CD4-positive, alpha-beta T cell (primary cell): ENCODE measurements around the gene CAMTA1. TPM values are rescaled to one million over a fixed set of nuclear protein-coding genes. Genes with fewer than 3 reads are reported as not detected.

Experiments used
- ATAC-seq: fragments of 200-7000 bp; cut with Tn5 transposase; one replicate; pipeline ENCODE4 v1.10.0; 2022; ENCODE audit warnings: mild to moderate bottlenecking; ENCODE audit not compliant: poor library complexity
- CTCF ChIA-PET: fragments of 350-600 bp; sonication (Branson Sonifier 250); formaldehyde crosslinking; loops from one replicate; lab custom pipeline; 2021; ENCODE audit warnings: antibody characterized with exemption, inconsistent platforms; lab: Charles Lee
- POLR2A ChIA-PET: fragments of 350-600 bp; sonication (Branson Sonifier 250); formaldehyde crosslinking; loops from one replicate; lab custom pipeline; 2021; ENCODE audit warnings: antibody characterized with exemption, inconsistent platforms; lab: Charles Lee
- DNase-seq, 14 experiments: peaks; one replicate each; pipeline ENCODE4 v3.0.0-alpha.2; 2013 to 2020; ENCODE audit warnings: mixed read lengths in 2 of 14
- H3K27ac ChIP-seq, 2 donors: one replicate each; pipeline versions ENCODE4 v1.5.1 to v1.7.0; 2013; ENCODE audit warnings: low read length in 2 of 2, low read depth in 1 of 2, mild to moderate bottlenecking in 1 of 2
- H3K27me3 ChIP-seq, 2 experiments: 1 replicate in 1 of 2; 2 replicates in 1 of 2; pipeline versions ENCODE4 v1.6.1 to v1.7.0; 2013; ENCODE audit warnings: low read length in 2 of 2, control low read depth in 1 of 2, mild to moderate bottlenecking in 1 of 2, moderate library complexity in 1 of 2; ENCODE audit not compliant: insufficient read depth in 2 of 2, control insufficient read depth in 1 of 2
- H3K36me3 ChIP-seq: one replicate; pipeline ENCODE4 v1.6.1; 2013; ENCODE audit warnings: low read length, control low read depth; ENCODE audit not compliant: insufficient read depth
- H3K4me1 ChIP-seq: one replicate; pipeline ENCODE4 v1.6.1; 2013; ENCODE audit warnings: low read length, control low read depth; ENCODE audit not compliant: insufficient read depth
- H3K4me3 ChIP-seq: one replicate; pipeline ENCODE4 v1.5.1; 2013; ENCODE audit warnings: mild to moderate bottlenecking, low read length, moderate library complexity
- H3K9me3 ChIP-seq, 2 experiments: 1 replicate in 1 of 2; 2 replicates in 1 of 2; pipeline versions ENCODE4 v1.6.1 to v1.7.0; 2013; ENCODE audit warnings: low read length in 2 of 2, mild to moderate bottlenecking in 2 of 2, control low read depth in 1 of 2, moderate library complexity in 1 of 2; ENCODE audit not compliant: control insufficient read depth in 1 of 2, insufficient read depth in 1 of 2
- H3K27ac Mint-ChIP-seq: one replicate; pipeline ENCODE4 v1.8.0; 2020; ENCODE audit warnings: mixed read lengths
- H3K27me3 Mint-ChIP-seq: one replicate; pipeline ENCODE4 v1.8.0; 2021; ENCODE audit warnings: mixed read lengths
- H3K36me3 Mint-ChIP-seq: one replicate; pipeline ENCODE4 v1.8.0; 2021; ENCODE audit warnings: low read depth, mixed read lengths
- H3K4me1 Mint-ChIP-seq: one replicate; pipeline ENCODE4 v1.8.0; 2021; ENCODE audit warnings: low read depth, mixed read lengths
- H3K4me3 Mint-ChIP-seq: one replicate; pipeline ENCODE4 v1.8.0; 2020; ENCODE audit warnings: mild to moderate bottlenecking, mixed read lengths
- H3K9me3 Mint-ChIP-seq: one replicate; pipeline ENCODE4 v1.8.0; 2020; ENCODE audit warnings: mixed read lengths
- intact Hi-C, 2 experiments: fragments of 100-400 bp; cut with DNase I in 1 of 2; cut with micrococcal nuclease in 1 of 2; formaldehyde crosslinking; loops; one replicate each; pipeline versions ENCODE4 v1.15.1 to v1.9.0; 2023 to 2025; cut with DNase I, micrococcal nuclease
- total RNA-seq, 174 experiments: library from RNA in 2 of 174; stranded (reverse) in 2 of 174; gene quantifications; one replicate each; pipeline ENCODE4 v1.2.3 and lab custom pipeline; 2021 to 2026
- TF ChIP-seq, protein P1 (sequence below): fragments of 200-600 bp; IDR thresholded peaks from one replicate; pipeline ENCODE4 v1.8.0; 2022; ENCODE audit warnings: antibody characterized with exemption, mild to moderate bottlenecking

Gene CAMTA1
- total RNA-seq, 2 experiments from 2014 or later = 38.6 to 39.3 TPM

DNA sequence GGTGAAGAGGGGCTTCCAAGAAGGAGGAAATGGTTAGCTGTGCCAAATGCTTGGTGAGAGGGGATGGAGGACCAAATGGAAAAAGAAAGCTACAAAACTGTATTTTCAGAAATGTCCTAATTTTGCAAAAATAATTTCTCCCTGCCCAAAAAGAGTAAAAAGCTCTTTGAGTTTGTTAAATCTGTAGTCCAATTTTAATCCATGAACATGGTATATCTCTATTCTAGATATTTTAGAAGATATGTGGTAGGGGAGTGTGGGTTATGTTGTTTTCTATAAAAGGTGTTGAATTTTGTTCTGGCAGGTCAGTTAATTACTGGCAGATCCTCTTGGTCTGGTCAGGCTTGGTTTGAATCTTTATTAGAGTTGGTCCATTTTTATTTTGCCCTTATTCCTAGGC, 511.7 kb downstream of the CAMTA1 start:
- no peak for DNase-seq
- Mint-ChIP-seq H3K4me1 (no peaks in the 10 kb centered on the region), H3K27ac (no peak overlapping the region), H3K9me3 (no peaks in the 10 kb centered on the region), H3K27me3 (peaks cover 16% of the 10 kb centered on the region), H3K4me3 (no peak overlapping the region), H3K36me3 (no peaks in the 10 kb centered on the region)
- no peak overlapping the region for H3K27ac ChIP-seq
- ChIA-PET CTCF (no interaction called here), POLR2A (no interaction called here)
- H3K4me3 ChIP-seq = no peak overlapping the region
- peaks cover 0 to 2% of the 10 kb centered on the region in 2 experiments for H3K27me3 ChIP-seq
- no peak for ATAC-seq
- peaks cover 0 to 7% of the 10 kb centered on the region in 2 experiments for H3K9me3 ChIP-seq
- H3K4me1 ChIP-seq = no peaks in the 10 kb centered on the region
- intact Hi-C loops = no loop called here
- no peaks in the 10 kb centered on the region for H3K36me3 ChIP-seq
- TF ChIP-seq, protein P1, sequence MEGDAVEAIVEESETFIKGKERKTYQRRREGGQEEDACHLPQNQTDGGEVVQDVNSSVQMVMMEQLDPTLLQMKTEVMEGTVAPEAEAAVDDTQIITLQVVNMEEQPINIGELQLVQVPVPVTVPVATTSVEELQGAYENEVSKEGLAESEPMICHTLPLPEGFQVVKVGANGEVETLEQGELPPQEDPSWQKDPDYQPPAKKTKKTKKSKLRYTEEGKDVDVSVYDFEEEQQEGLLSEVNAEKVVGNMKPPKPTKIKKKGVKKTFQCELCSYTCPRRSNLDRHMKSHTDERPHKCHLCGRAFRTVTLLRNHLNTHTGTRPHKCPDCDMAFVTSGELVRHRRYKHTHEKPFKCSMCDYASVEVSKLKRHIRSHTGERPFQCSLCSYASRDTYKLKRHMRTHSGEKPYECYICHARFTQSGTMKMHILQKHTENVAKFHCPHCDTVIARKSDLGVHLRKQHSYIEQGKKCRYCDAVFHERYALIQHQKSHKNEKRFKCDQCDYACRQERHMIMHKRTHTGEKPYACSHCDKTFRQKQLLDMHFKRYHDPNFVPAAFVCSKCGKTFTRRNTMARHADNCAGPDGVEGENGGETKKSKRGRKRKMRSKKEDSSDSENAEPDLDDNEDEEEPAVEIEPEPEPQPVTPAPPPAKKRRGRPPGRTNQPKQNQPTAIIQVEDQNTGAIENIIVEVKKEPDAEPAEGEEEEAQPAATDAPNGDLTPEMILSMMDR = no peak

DNA sequence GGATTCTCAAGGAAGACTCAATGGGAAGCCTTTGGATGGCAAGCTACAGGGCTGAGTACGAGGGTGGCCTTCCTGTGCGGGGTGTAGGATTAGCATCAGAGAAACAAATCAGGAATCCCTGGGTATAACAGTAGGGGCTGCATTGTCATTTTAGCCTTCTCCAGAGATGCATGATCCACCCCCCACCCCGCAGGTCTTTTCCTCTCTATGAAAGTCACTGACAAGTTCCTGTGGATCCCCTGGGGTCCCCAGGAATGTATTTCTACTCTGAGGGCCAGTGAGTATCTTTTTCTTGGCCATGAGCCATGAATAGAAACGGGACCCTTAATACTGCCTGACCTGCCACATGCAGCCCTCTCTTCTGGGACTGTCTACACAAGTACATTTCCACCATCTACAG, 512.9 kb downstream of the CAMTA1 start:
- intact Hi-C loops = no loop called here
- Histone ChIP-seq H3K4me1 (no peaks in the 10 kb centered on the region), H3K27me3 (no peaks in the 10 kb centered on the region), H3K27ac (no peak overlapping the region), H3K9me3 (peaks cover 0 to 7% of the 10 kb centered on the region in 2 experiments), H3K4me3 (no peak overlapping the region), H3K36me3 (no peaks in the 10 kb centered on the region)
- H3K9me3 Mint-ChIP-seq = no peaks in the 10 kb centered on the region
- ATAC-seq (no peak), DNase-seq (no peak)
- H3K36me3 Mint-ChIP-seq = no peaks in the 10 kb centered on the region
- ChIA-PET POLR2A (no interaction called here), CTCF (no interaction called here)
- no peaks in the 10 kb centered on the region for H3K4me1 Mint-ChIP-seq
- H3K27ac Mint-ChIP-seq = no peak overlapping the region
- no peak overlapping the region for H3K4me3 Mint-ChIP-seq
- H3K27me3 Mint-ChIP-seq = peaks cover 16% of the 10 kb centered on the region
- TF ChIP-seq, protein P1 = no peak

DNA sequence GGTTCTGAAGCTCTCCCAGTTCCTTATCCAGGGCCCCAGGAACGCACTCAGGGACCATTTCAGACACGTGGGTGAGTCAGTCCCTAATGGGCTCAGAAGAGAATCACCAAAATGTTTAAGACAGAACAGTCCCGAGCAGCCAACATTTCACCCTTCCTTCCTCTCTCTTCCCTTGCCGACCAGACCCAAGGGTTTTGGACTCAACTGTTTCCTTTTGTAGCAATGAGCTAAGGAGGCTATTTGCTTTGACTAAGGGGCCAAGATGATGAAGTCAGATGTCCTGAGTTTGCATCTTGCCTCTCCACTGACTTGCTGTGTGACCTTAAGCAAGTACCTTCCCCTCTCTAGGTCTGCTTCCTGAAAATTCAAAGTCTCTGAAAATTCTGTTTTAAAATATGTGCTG, 513.5 kb downstream of the CAMTA1 start:
- CTCF ChIA-PET = no interaction called here
- DNase-seq = no peak

More for the DNA sequence above, 513.5 kb downstream of the CAMTA1 start:
- Mint-ChIP-seq H3K4me1 (no peaks in the 10 kb centered on the region), H3K4me3 (no peak overlapping the region), H3K36me3 (no peaks in the 10 kb centered on the region), H3K9me3 (no peaks in the 10 kb centered on the region), H3K27ac (no peak overlapping the region), H3K27me3 (peaks cover 16% of the 10 kb centered on the region)
- ATAC-seq = no peak
- TF ChIP-seq, protein P1 = no peak
- H3K27ac ChIP-seq = no peak overlapping the region
- peaks cover 0 to 7% of the 10 kb centered on the region in 2 experiments for H3K9me3 ChIP-seq
- H3K4me3 ChIP-seq = no peak overlapping the region
- intact Hi-C loops = no loop called here
- no peaks in the 10 kb centered on the region for H3K4me1 ChIP-seq
- POLR2A ChIA-PET = no interaction called here
- H3K27me3 ChIP-seq = no peaks in the 10 kb centered on the region
- no peaks in the 10 kb centered on the region for H3K36me3 ChIP-seq
